Neural progenitor cell (in vitro differentiated cells): Measurements from ENCODE around the gene BUB1B. TPM values are rescaled to one million over a fixed set of nuclear protein-coding genes. Genes with fewer than 3 reads are reported as not detected.
"Not testable (repeated sequence)": the region's sequence is repeated elsewhere in the genome, so short reads cannot be mapped to it uniquely, and the experiment has no call there.

Experiments
- DNase-seq: peaks from one replicate; pipeline ENCODE4 v3.0.0-alpha.2; 2016; ENCODE audit warnings: low spot score
- H2AFZ ChIP-seq: fragments of 200-600 bp; sonication (generic); replicated peaks from 2 replicates; pipeline ENCODE4 v1.6.1; 2016; ENCODE audit warnings: antibody characterized with exemption
- H3F3A ChIP-seq: fragments of 200-600 bp; sonication (generic); 2 replicates; pipeline ENCODE4 v1.6.1; 2016; ENCODE audit warnings: antibody characterized with exemption, low read depth
- H3K27ac ChIP-seq: fragments of 200-600 bp; sonication (generic); 2 replicates; pipeline ENCODE4 v1.5.1; 2016; ENCODE audit warnings: mild to moderate bottlenecking
- H3K27me3 ChIP-seq: fragments of 200-600 bp; sonication (generic); 2 replicates; pipeline ENCODE4 v1.6.1; 2016; ENCODE audit warnings: mild to moderate bottlenecking, moderate library complexity
- H3K36me3 ChIP-seq: fragments of 200-600 bp; sonication (generic); 2 replicates; pipeline ENCODE4 v1.5.1; 2016
- H3K4me1 ChIP-seq: fragments of 200-600 bp; sonication (generic); 2 replicates; pipeline ENCODE4 v1.6.1; 2016; ENCODE audit warnings: mixed run types
- H3K4me2 ChIP-seq: fragments of 200-600 bp; sonication (generic); 2 replicates; pipeline ENCODE4 v1.6.1; 2016
- H3K4me3 ChIP-seq: fragments of 200-600 bp; sonication (generic); 2 replicates; pipeline ENCODE4 v1.5.1; 2016
- H3K79me2 ChIP-seq: fragments of 200-600 bp; sonication (generic); 2 replicates; pipeline ENCODE4 v1.6.1; 2016; ENCODE audit warnings: low read depth
- H3K9ac ChIP-seq: fragments of 200-600 bp; sonication (generic); 2 replicates; pipeline ENCODE4 v1.6.1; 2016
- H3K9me3 ChIP-seq: fragments of 200-600 bp; sonication (generic); 2 replicates; pipeline ENCODE4 v1.5.1; 2016; ENCODE audit warnings: low read depth
- H4K20me1 ChIP-seq: fragments of 200-600 bp; sonication (generic); 2 replicates; pipeline ENCODE4 v1.6.1; 2016; ENCODE audit warnings: low read depth
- H3K27ac Mint-ChIP-seq: 3 replicates; pipeline ENCODE4 v1.8.0; 2021; ENCODE audit warnings: mixed read lengths
- H3K27me3 Mint-ChIP-seq: 2 replicates; pipeline ENCODE4 v1.8.0; 2022; ENCODE audit warnings: low read depth, mild to moderate bottlenecking, inconsistent platforms, moderate library complexity, mixed read lengths; ENCODE audit not compliant: insufficient read depth
- H3K36me3 Mint-ChIP-seq: 3 replicates; pipeline ENCODE4 v1.8.0; 2021; ENCODE audit warnings: mixed read lengths
- H3K4me1 Mint-ChIP-seq: 3 replicates; pipeline ENCODE4 v1.8.0; 2021; ENCODE audit warnings: mixed read lengths
- H3K4me3 Mint-ChIP-seq: 3 replicates; pipeline ENCODE4 v1.8.0; 2021; ENCODE audit warnings: mild to moderate bottlenecking, moderate library complexity, mixed read lengths
- H3K9me3 Mint-ChIP-seq: 3 replicates; pipeline ENCODE4 v1.8.0; 2020; ENCODE audit warnings: mixed read lengths
- EZH2 ChIP-seq: fragments of 200-600 bp; sonication (generic); IDR thresholded peaks from 2 replicates; pipeline ENCODE4 v1.6.1; 2017; ENCODE audit warnings: antibody characterized with exemption, mild to moderate bottlenecking, moderate library complexity
- EZH2phosphoT487 ChIP-seq: fragments of 200-600 bp; sonication (generic); IDR thresholded peaks from 2 replicates; pipeline ENCODE4 v1.6.1; 2017; ENCODE audit warnings: antibody characterized with exemption
- total RNA-seq: library from RNA; depleted of rRNA; stranded (reverse); fragments of >200 nt; gene quantifications from 2 replicates; pipeline ENCODE4 v1.2.3, GENCODE V29; 2015; ENCODE audit warnings: low replicate concordance
- TF ChIP-seq, protein P1 (sequence below): fragments of 200-600 bp; sonication (generic); IDR thresholded peaks from 2 replicates; pipeline ENCODE4 v1.5.1; 2017; ENCODE audit warnings: antibody characterized with exemption, mild to moderate bottlenecking

Gene BUB1B
- total RNA-seq, 1 donor from 2014 or later = 167 TPM

DNA sequence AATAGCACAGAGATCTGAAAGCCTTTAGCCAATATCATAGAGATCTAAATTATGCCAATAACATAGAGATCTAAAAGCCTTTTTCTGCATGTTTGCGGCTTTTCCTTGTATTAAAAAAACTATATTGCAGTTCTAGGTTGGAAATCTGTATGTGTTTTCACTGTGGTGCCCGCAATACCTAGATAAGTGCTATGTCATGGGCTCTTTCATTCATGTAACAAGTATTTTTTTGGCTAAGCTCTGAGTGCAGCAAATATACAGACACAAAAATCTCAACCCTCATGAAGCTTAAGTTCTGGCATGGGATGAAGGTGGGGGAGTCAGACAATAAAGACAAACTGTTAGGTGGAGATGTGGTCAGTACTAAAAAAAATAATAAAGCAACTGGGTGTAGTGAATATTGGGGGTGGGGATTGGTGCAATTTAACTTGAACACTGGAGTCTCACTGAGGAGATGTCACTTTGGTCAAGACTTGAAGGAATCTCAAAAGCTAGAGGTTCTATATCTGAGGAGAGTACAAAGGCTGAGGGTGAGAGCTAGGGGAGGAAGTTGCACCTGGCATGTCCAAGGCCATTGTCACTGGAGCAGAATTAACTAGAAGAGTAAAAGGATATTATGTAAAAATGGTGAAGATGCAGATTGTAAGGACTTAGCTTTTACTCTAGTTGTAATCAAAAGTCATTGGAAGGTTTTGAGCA, 973 bp downstream of the BUB1B start:
- H3K4me1 Mint-ChIP-seq = peaks cover 16% of the 10 kb centered on the region
- no peaks in the 10 kb centered on the region for H3K27me3 ChIP-seq
- TF ChIP-seq EZH2phosphoT487 (no peak), EZH2 (no peak)
- TF ChIP-seq, protein P1, sequence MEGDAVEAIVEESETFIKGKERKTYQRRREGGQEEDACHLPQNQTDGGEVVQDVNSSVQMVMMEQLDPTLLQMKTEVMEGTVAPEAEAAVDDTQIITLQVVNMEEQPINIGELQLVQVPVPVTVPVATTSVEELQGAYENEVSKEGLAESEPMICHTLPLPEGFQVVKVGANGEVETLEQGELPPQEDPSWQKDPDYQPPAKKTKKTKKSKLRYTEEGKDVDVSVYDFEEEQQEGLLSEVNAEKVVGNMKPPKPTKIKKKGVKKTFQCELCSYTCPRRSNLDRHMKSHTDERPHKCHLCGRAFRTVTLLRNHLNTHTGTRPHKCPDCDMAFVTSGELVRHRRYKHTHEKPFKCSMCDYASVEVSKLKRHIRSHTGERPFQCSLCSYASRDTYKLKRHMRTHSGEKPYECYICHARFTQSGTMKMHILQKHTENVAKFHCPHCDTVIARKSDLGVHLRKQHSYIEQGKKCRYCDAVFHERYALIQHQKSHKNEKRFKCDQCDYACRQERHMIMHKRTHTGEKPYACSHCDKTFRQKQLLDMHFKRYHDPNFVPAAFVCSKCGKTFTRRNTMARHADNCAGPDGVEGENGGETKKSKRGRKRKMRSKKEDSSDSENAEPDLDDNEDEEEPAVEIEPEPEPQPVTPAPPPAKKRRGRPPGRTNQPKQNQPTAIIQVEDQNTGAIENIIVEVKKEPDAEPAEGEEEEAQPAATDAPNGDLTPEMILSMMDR = no peak
- H3K36me3 ChIP-seq = peaks cover 14% of the 10 kb centered on the region
- no peak for DNase-seq
- H3K9ac ChIP-seq = peak overlapping the region; percentile 31
- H3K27me3 Mint-ChIP-seq = peaks cover 2% of the 10 kb centered on the region
- no peak overlapping the region for H3K4me3 Mint-ChIP-seq
- H3K79me2 ChIP-seq = peaks cover 60% of the 10 kb centered on the region
- peak overlapping the region; percentile 95 for H3K4me2 ChIP-seq
- H3K9me3 Mint-ChIP-seq = no peaks in the 10 kb centered on the region
- H2AFZ ChIP-seq = peak overlapping the region; percentile 60
- no peak overlapping the region for H3K27ac Mint-ChIP-seq
- H4K20me1 ChIP-seq = peaks cover 29% of the 10 kb centered on the region
- H3K36me3 Mint-ChIP-seq = peaks cover 14% of the 10 kb centered on the region
- peaks cover 3% of the 10 kb centered on the region for H3F3A ChIP-seq
- H3K4me3 ChIP-seq = peak overlapping the region; percentile 69
- peaks cover 28% of the 10 kb centered on the region for H3K4me1 ChIP-seq
- no peaks in the 10 kb centered on the region for H3K9me3 ChIP-seq
- no peak overlapping the region for H3K27ac ChIP-seq

DNA sequence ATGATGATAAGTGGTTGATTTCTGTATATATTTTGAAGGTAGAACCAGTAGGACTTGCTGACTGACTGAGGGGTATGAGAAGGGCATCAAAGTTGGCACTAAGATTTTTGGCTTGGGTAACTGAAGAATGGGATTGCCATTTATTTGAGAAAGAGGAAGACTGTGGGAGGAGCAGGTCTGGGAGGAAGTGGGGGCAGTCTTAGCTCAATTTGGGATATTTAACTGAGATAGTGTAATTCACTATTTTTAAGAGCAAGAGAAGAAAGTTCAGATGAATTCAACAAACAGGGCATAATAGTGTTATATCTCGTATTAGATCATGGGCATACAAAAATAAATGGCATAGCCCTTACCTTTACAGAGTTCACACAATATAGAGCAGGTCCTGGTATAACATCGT, 1.7 kb downstream of the BUB1B start:
- TF ChIP-seq EZH2phosphoT487 (no peak), EZH2 (no peak)
- TF ChIP-seq, protein P1 = no peak
- Mint-ChIP-seq H3K4me3 (no peak overlapping the region), H3K27ac (no peak overlapping the region), H3K36me3 (peaks cover 17% of the 10 kb centered on the region), H3K4me1 (peaks cover 11% of the 10 kb centered on the region), H3K9me3 (no peaks in the 10 kb centered on the region), H3K27me3 (peaks cover 2% of the 10 kb centered on the region)
- no peak overlapping the region for H3K27ac ChIP-seq
- H3F3A ChIP-seq = peaks cover 3% of the 10 kb centered on the region
- H3K4me1 ChIP-seq = peaks cover 26% of the 10 kb centered on the region
- H4K20me1 ChIP-seq = peaks cover 31% of the 10 kb centered on the region
- H2AFZ ChIP-seq = no peak overlapping the region
- no peaks in the 10 kb centered on the region for H3K27me3 ChIP-seq
- peak overlapping the region; percentile 69 for H3K4me3 ChIP-seq
- peaks cover 67% of the 10 kb centered on the region for H3K79me2 ChIP-seq
- no peak for DNase-seq
- H3K9me3 ChIP-seq = no peaks in the 10 kb centered on the region
- H3K36me3 ChIP-seq = peaks cover 17% of the 10 kb centered on the region
- peak overlapping the region; percentile 31 for H3K9ac ChIP-seq
- H3K4me2 ChIP-seq = peak overlapping the region; percentile 95

DNA sequence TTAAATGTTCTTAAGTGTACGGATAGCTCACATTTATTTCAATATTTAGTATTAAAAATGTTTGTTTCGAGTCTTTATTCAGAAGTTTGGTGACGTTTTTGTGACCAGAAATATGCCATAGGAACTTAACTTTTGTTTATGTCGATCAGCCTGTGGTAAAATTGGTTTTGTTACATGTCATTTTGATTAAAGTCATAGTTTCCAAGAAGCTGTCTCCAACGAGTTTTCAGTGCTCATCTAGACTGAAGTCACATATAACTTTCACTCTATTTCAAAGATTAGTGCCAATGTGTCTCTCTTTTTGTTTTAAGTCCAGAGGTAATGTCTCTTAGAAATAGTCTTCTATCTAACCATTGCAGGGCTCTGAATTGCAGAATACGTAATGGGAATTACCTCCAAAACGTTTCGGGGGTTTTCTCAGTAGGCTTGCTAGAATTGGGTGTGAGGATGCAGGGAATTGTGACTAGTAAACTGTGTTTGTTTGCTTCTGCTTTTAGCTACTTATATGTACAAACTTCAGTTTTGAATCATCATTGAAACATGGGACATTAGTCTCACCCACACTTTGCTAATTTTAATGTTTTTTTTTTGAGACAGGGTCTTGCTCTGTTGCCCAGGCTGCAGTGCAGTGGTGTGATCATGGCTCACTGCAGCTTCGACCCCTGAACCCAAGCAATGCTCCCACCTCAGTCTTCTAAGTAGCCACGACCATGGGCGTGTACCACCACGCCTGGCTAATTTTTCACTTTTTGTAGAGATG, 3.0 kb downstream of the BUB1B start:
- H3K4me3 ChIP-seq = peak overlapping the region; percentile 69
- H3K4me1 Mint-ChIP-seq = peaks cover 4% of the 10 kb centered on the region
- no peak overlapping the region for H2AFZ ChIP-seq

DNA sequence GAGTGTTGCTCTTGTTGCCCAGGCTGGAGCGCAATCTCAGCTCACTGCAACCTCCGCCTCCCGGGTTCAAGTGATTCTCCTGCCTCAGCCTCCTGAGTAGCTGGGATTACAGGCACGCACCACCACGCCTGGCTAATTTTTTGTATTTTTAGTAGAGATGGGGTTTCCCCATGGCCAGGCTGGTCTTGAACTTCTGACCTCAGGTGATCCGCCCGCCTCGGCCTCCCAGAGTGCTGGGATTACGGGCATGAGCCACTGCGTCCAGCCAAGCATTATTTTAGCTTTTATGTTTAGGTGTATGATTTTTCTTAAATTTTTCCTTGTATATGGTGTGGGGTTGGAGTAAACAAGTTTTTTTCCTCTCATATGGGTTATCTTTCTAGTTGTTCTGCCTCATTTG, 6.5 kb downstream of the BUB1B start:
- H3K27ac Mint-ChIP-seq, H3K4me3 ChIP-seq, H3K9me3 Mint-ChIP-seq, H2AFZ ChIP-seq, H3K9me3 ChIP-seq, H3K27me3 Mint-ChIP-seq, H3K27me3 ChIP-seq, H3K4me1 Mint-ChIP-seq, H3K4me3 Mint-ChIP-seq, H3K9ac ChIP-seq, H3K27ac ChIP-seq, H3K4me1 ChIP-seq, DNase-seq, H3K4me2 ChIP-seq: not testable (repeated sequence)
- Histone ChIP-seq H3K36me3 (peaks cover 47% of the 10 kb centered on the region), H3K79me2 (peaks cover 70% of the 10 kb centered on the region), H3F3A (peaks cover 11% of the 10 kb centered on the region), H4K20me1 (peaks cover 32% of the 10 kb centered on the region)
- H3K36me3 Mint-ChIP-seq = peaks cover 38% of the 10 kb centered on the region

More for the DNA sequence above, 3.0 kb downstream of the BUB1B start:
- Histone ChIP-seq H3K27ac (no peak overlapping the region), H3F3A (peaks cover 6% of the 10 kb centered on the region), H3K79me2 (peaks cover 80% of the 10 kb centered on the region), H3K9ac (no peak overlapping the region), H3K27me3 (no peaks in the 10 kb centered on the region), H3K9me3 (no peaks in the 10 kb centered on the region), H3K36me3 (peaks cover 25% of the 10 kb centered on the region), H3K4me1 (peaks cover 19% of the 10 kb centered on the region), H3K4me2 (peak overlapping the region; percentile 95), H4K20me1 (peaks cover 39% of the 10 kb centered on the region)
- Mint-ChIP-seq H3K9me3 (no peaks in the 10 kb centered on the region), H3K36me3 (peaks cover 25% of the 10 kb centered on the region), H3K4me3 (peak overlapping the region; percentile 65), H3K27me3 (no peaks in the 10 kb centered on the region), H3K27ac (no peak overlapping the region)
- no peak for DNase-seq
- TF ChIP-seq EZH2phosphoT487 (no peak), EZH2 (no peak)
- TF ChIP-seq, protein P1 = no peak
